Right ventricle myocardium inferior (tissue), 1 donor: ENCODE data around the gene CADM1. TPM values are rescaled to one million over a fixed set of nuclear protein-coding genes. Genes with fewer than 3 reads are reported as not detected.
"Not testable (repeated sequence)": the region's sequence is repeated elsewhere in the genome, so short reads cannot be mapped to it uniquely, and the experiment has no call there.

Experiments
- ATAC-seq: fragments of 200-7000 bp; cut with Tn5 transposase; one replicate; pipeline ENCODE4 v1.9.1; 2020; ENCODE audit warnings: mild to moderate bottlenecking, moderate library complexity
- DNase-seq: peaks from one replicate; pipeline ENCODE4 v3.0.0; 2021; ENCODE audit errors: missing footprints
- intact Hi-C: fragments of 100-400 bp; cut with DNase I; formaldehyde crosslinking; loops from one replicate; pipeline ENCODE4 v1.11.0; 2022
- total RNA-seq: library from RNA; stranded (reverse); fragmentation: NEBNext Ultra II Directional; extraction: Animal tissue kit (Norgen Biotek cat#: 25700); gene quantifications from one replicate; pipeline ENCODE4 v1.2.1, GENCODE V29; 2021
- donor health status: DM: no; HTN: yes; CAD: no; lungs with severe emphysema.

Gene CADM1
- total RNA-seq, 1 donor from 2014 or later, result 42.4 TPM

- ATAC-seq (no peak), DNase-seq (no peak)
- intact Hi-C loops, result no loop called here
These were observed 10.3 kb downstream of the CADM1 start for GRCh38 chr11:115493905-115494304.

- ATAC-seq, result no peak
- intact Hi-C loops, result no loop called here
- DNase-seq, result no peak
These were observed 10.7 kb downstream of the CADM1 start for GRCh38 chr11:115493488-115493887.

GRCh38 chr11:115489466-115489865 is 14.7 kb downstream of the CADM1 start:
- ATAC-seq (no peak), DNase-seq (no peak)
- intact Hi-C loops, result no loop called here

GRCh38 chr11:115488945-115489344 is 15.3 kb downstream of the CADM1 start:
- intact Hi-C loops, result no loop called here
- ATAC-seq (no peak), DNase-seq (no peak)

- DNase-seq (no peak), ATAC-seq (no peak)
- intact Hi-C loops, result no loop called here
These were observed 22.7 kb downstream of the CADM1 start for GRCh38 chr11:115481528-115481927.

GRCh38 chr11:115480611-115481010 is 23.6 kb downstream of the CADM1 start:
- intact Hi-C loops, result no loop called here
- ATAC-seq (no peak), DNase-seq (no peak)

GRCh38 chr11:115477410-115477809 is 26.8 kb downstream of the CADM1 start:
- intact Hi-C loops, result no loop called here
- DNase-seq, result no peak
- no peak for ATAC-seq

- ATAC-seq (no peak), DNase-seq (no peak)
- intact Hi-C loops, result no loop called here
These were observed 27.5 kb downstream of the CADM1 start for GRCh38 chr11:115476463-115477286.

GRCh38 chr11:115475564-115475963 is 28.7 kb downstream of the CADM1 start:
- no peak for ATAC-seq
- no peak for DNase-seq
- intact Hi-C loops, result no loop called here

- intact Hi-C loops, ATAC-seq, DNase-seq: not testable (repeated sequence)
These were observed 29.9 kb downstream of the CADM1 start for GRCh38 chr11:115474306-115474705.

GRCh38 chr11:115473167-115473566 is 31.0 kb downstream of the CADM1 start:
- no peak for ATAC-seq
- intact Hi-C loops, result no loop called here
- no peak for DNase-seq

GRCh38 chr11:115471367-115471766 is 32.8 kb downstream of the CADM1 start:
- DNase-seq (no peak), ATAC-seq (no peak)
- intact Hi-C loops, result no loop called here

GRCh38 chr11:115470928-115471327 is 33.3 kb downstream of the CADM1 start:
- ATAC-seq, result no peak
- no peak for DNase-seq
- intact Hi-C loops, result no loop called here

- ATAC-seq (no peak), DNase-seq (no peak)
- intact Hi-C loops, result no loop called here
These were observed 34.9 kb downstream of the CADM1 start for GRCh38 chr11:115469361-115469760.

GRCh38 chr11:115466122-115466521 is 38.1 kb downstream of the CADM1 start:
- ATAC-seq, result no peak

GRCh38 chr11:115464269-115464668 is 39.9 kb downstream of the CADM1 start:
- no peak for ATAC-seq
- intact Hi-C loops, result no loop called here
- no peak for DNase-seq

More at GRCh38 chr11:115466122-115466521, 38.1 kb downstream of the CADM1 start:
- intact Hi-C loops, result no loop called here
- DNase-seq, result no peak

GRCh38 chr11:115463606-115464005 is 40.6 kb downstream of the CADM1 start:
- ATAC-seq (no peak), DNase-seq (no peak)
- intact Hi-C loops, result no loop called here

GRCh38 chr11:115462757-115463156 is 41.5 kb downstream of the CADM1 start:
- intact Hi-C loops, result no loop called here
- no peak for ATAC-seq

GRCh38 chr11:115462004-115462541 is 42.1 kb downstream of the CADM1 start:
- intact Hi-C loops, result no loop called here
- peak; percentile 68 for ATAC-seq
- DNase-seq, result no peak

More at GRCh38 chr11:115462757-115463156, 41.5 kb downstream of the CADM1 start:
- DNase-seq, result no peak

- no peak for DNase-seq
- intact Hi-C loops, result no loop called here
- ATAC-seq, result no peak
These were observed 43.7 kb downstream of the CADM1 start for GRCh38 chr11:115460512-115460911.
